HG03469 (cell line): ENCODE measurements around the gene PHF20.
"Not testable (repeated sequence)": the region's sequence is repeated elsewhere in the genome, so short reads cannot be mapped to it uniquely, and the experiment has no call there.

Experiments used
- ATAC-seq: cut with Tn5 transposase; IDR thresholded peaks from one replicate; pipeline ENCODE4 v1.9.1; 2021; ENCODE audit warnings: mild to moderate bottlenecking, moderate library complexity, moderate number of reproducible peaks; ENCODE audit not compliant: unreplicated experiment

PHF20 gene

DNA sequence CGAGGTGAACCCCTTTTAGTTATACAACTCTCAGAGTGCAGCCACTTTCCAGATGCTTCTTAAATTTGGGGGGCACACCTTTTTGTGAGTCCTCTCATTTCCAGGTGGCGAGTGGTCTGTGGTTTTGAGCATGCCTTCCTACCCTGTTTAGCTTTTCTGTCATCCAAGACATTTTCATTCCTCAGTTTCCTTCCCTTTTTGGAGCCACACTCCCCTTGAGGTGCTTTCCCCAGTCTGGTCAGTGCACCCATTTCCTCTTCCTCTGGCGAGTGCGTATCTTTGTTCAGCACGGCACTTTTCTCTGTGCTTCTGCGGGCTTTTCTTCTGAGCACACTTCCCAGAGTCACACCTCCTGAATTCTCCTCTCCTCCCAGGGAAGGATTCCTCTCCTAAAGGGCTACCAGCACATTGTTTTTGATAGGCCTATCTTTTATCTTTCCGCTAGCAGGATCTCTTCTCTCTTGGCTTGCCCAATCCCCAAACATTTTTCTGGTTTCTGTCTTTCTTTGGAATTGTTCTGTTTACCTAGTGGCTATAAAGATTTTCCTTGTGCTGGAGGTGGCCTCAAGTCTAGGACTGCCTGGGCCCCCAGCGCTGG is 1.4 kb downstream of the PHF20 start:
- ATAC-seq, result no peak

DNA sequence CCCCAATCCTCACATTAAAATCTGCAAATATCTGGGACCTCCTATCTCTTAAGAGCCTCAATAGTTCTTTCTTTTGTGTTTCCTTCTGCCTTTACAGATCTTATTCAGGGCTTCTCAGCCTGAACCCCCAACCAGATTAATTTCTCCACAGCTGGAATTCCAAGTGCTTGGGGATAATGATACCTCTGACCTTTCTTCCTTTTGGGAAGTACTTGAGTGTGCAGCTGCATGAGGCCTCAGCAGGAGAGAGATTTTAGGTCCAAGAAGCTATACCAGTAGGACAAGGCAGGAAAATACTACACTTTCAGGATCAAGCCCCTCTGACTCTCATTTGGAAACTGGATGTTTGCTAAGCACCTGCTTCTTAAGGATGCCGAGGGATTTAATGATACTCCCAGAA is 2.6 kb downstream of the PHF20 start:
- no peak for ATAC-seq

DNA sequence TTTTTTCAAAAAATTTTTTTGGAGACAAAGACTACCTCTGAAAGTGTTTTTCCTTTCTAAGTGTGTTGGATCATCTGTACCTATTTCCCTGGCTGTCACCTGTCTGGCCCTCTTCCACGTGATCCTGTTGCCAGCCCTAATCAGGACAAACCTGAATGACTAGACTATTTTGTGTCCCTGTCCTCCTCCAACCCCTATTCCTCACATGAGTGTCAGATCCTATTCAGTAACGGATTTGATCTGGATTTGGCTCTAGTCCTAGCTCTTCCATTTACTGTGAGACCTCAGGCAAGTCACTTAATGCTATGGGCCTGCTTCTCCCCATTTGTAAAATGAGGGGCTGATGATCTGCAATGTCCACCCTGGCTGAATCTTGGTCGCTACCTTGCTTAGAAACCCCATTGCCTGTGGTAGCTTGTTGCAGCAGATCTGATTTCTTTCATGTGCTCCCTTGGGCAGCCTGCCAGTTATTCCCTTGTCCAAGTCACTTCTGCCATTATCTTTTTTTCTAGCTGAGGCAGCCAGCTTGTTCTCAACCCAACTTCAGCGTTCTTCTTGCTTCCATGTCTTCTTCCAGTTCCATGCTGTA is 4.8 kb downstream of the PHF20 start:
- ATAC-seq, result no peak

DNA sequence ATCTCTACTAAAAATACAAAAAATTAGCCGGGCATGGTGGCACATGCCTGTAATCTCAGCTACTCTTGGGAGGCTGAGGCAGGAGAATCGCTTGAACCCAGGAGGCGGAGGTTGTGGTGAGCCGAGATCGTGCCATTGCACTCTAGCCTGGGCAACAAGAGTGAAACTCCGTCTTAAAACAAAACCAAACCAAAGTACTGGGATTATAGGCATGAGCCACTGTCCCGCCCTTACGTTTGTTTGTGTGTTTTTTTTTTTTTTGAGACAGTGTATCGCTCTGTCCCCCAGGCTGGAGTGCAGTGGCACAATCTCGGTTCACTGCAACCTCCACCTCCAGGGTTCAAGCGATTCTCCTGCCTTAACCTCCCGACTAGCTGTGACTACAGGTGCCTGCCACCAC is 12.0 kb downstream of the PHF20 start:
- ATAC-seq, result not testable (repeated sequence)

DNA sequence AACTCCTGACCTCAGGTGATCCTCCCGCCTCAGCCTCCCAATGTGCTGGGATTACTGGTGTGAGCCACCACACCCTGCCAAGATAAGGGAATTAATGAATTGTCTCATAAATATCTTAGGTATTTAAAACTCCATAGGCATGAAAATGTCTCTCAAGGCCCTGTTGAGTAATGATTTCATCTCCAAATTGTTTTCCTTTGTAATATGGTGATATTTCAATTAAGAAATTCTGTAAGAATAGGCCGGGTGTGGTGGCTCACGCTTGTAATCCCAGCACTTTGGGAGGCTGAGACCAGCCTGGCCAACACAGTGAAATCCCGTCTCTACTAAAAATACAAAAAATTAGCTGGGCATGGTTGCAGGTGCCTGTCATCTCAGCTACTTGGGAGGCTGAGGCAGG is 13.7 kb downstream of the PHF20 start:
- not testable (repeated sequence) for ATAC-seq

DNA sequence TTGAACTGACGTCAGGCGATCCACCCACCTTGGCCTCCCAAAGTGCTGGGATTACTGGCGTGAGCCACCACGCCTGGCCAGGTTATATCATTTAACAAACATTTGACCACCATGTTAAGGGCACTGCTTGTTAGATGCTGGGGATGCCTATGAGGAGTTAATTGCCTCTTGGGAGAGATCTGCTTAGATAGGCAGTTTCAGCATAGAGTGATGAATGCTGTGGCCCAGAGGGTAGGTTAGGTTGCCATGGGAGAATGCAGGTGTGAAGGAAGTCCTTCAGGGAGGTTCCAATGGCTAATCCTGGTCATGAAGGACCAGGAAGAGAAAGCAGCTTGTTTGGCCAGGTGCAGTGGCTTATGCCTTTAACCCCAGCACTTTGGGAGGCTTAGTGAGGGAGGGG is 17.0 kb downstream of the PHF20 start:
- no peak for ATAC-seq

DNA sequence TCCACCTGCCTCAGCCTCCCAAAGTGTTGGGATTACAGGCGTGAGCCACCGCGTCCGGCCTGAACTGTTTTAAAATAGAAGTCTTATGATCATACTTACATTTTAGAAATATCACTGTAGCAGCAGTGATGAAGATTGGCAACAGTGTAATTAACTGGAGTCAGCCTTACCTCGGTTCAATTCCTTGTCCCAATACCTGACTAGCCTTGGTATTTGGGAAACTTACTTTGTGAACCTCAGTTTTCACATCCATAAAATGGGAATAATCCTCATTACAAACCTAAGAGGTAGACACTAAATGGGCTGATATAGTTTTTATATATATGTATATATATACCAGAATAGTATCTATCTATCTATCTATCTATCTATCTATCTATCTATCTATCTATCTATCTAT is 19.3 kb downstream of the PHF20 start:
- no peak for ATAC-seq

DNA sequence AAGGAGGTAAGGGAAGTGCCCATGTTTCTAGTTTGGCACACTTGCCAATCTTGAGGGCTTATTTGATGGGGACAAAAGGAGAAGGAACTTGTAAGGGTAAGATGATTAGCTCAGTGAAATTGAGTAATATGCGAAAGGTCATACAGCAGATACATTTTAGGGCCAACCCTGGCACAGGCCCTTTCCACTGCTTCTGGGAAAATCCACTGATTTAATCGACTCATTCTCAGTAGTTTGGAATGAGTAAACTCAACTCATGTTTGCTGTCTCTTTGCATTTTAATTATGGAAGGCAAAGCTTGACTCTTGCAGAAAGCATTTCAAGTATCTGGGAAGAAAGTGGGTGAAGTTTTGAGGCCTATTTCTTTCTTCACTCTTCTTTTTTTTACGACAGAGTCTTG is 20.0 kb downstream of the PHF20 start:
- no peak for ATAC-seq

DNA sequence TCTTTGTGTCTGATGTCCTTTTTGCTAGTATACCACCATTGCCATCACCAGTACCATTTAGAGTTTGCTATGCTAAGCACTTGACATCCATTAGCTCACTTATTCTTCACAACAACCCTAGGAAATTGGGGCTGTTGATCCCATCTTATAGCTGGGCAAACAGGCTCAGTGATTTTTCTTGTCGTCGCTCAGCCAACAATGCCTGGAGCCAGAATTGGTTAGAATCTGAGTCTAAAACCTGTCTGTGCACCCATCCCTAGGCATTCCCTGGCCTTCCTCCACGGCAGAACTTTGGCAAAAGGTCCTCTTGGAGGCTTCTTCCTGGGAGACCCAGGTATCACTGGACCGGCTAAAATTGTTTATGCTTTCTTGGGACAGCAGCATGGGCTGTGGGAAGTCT is 20.9 kb downstream of the PHF20 start:
- no peak for ATAC-seq

DNA sequence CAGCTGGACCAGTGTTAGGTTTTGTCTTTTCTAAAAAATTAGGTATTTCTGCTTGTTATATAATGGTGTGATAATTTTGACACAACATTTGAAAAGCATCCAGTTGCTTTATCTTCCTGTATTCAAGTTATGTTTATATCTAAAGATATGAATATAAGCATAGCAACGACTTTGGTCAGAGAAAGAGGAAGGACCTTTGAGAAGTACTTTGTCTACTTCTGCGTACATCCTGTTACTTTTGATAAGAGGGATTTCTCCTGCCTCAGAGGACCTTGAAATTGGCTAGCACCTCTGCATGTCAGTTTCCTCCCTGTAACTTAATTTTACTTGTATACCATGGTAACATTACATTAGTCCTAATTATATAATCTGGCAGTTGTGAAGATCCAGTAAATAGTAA is 24.8 kb downstream of the PHF20 start:
- no peak for ATAC-seq

DNA sequence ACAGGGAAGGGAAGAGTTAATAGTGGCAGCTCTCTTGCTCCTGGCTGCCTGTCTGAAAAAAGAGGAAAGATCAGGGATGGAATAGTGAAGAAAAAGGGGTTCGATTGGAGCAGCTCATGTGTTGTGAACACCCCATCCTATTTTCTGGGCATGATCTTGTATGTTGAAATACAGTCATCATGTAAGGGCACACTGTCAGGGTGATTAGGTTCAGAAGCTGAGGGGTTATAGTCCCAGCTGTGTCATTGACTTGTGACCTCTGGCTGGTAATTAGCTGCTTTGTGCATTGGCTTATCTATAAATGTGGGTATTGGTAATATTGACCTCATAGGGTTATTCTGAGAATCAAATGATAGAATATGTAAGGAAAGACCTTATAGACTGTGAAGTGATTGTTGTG is 30.1 kb downstream of the PHF20 start:
- no peak for ATAC-seq

DNA sequence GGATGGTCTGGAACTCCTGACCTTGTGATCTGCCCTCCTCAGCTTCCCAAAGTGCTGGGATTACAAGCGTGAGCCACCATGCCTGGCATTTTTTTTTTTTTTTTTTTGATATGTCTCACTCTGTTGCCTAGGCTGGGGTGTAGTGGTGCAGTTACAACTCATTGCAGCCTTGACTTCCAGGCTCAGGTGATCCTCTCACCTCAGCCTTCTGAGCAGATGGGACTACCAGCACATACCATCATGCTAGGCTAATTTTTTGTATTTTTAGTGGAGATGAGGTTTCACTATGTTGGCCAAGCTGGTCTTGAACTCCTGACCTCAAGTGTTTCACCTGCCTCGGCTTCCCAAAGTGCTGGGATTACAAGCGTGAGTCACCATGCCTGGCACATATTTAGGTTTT is 34.3 kb downstream of the PHF20 start:
- no peak for ATAC-seq

DNA sequence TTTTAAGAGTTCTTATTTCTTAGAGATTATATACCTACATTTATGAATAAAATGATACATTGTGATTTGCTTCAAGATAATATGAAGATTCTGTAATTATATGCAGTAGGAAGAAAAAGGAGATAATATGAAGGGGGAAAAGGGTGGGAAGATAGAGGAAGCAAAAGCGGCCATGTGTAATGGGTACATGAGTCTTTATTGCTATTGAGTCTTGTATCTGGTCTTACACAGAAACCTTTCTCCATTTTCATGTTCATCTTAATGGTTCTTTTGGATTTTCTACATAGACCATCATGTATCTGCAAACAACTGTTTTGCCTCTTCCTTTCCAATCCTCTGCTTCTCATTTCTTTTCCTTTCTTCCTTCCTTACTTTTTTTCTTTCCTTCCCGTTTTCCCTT is 36.1 kb downstream of the PHF20 start:
- ATAC-seq, result no peak

DNA sequence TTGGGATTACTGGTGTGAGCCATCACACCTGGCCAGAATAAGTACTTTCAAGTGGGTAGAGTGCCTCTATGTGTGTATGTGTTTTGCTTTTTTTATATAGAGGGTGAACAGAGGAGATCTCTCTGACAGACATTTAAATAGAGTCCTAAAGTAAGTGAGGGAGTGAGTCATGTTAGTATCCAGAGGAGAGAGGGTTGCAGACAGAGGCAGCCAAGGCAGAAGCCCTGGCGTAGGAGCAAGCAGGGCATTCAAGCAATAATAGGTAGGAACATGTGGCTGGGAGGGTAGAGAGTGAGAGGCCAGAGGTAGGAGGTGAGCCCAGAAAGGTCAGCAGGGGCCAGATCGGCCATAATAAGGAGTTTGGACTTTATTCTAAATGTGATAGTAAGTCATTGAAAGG is 48.9 kb downstream of the PHF20 start:
- ATAC-seq, result no peak

DNA sequence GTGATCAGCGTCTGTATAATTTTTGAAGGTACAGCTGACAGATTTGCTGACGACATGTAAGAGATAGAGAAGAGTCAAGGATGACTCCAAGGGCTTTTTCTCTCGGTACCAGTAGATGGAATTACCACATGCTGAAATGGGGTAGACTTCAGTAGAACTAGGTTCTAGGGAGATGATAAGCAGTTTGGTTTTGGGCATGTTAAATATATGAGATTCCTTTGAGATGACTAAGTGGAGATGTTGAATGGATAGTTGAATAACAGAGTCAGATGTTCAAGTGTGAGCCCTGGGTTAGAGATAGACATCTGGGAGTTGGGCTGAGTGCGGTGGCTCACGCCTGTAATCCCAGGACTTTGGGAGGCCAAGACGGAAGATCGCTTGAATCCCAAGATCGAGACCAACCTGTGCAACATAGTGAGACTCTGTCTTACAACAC is 50.0 kb downstream of the PHF20 start:
- ATAC-seq, result no peak

DNA sequence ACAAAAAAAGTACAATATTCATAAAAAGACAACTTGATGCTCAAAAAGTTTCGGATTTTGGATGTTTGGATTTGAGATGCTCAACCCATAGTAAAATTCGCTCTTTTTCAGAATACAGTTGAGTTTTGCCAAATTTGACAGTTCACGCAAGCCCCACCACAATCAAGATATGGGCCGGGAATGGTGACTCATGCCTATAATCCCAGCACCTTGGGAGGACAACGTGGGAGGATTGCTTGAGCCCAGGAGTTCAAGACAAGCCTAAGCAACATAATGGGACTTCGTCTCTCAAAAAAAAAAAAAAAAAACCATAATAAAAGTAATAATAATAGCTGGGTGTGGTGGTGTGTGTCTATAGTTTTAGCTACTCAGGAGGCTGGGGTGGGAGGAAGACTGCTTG is 51.3 kb downstream of the PHF20 start:
- no peak for ATAC-seq

DNA sequence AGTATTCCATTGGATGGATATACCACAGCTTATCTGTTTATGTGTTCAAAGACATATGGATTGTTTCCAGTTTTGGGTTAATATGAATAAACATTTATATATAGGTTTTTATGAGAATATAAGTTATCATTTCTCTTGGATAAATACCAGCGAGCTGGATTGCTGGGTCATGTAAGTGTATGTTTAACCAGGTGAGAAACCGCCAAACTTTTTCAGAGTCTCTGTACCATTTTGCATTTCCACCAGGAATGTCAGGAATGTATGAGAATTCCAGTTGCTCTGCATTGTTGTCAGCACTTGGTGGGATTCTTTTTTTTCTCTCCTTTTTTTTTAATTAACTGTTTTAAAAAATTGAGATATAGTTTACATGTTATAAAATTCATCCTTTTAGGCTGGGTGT is 52.1 kb downstream of the PHF20 start:
- ATAC-seq, result no peak

DNA sequence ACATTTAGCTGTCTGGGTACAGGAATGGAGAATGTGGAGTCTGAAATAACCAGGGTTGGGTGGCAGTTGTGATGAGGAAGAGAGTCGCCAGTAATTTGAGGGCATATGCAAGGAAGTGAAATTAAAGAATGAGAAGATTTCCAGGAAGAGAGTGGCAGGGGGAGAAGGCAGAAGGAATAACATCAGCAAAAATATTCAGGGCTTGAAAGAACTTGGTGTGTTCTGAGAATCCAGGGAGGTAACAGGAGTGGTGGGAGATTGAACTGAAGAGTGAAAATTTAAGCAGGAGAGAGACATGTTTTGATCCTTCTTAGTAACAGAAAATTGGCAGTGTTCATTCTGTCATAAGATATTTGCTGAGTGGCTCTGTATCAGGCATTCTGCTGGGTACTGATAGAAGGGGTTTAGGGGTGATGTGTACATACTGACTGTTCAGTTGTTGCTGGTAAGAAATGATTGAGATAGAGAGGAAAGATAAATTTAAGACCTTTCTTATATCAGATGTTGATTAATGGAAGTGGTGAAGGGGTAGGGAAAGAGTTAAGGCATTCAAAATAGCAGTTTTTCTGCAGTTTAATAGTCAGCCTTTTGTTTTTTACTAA is 54.7 kb downstream of the PHF20 start:
- no peak for ATAC-seq

DNA sequence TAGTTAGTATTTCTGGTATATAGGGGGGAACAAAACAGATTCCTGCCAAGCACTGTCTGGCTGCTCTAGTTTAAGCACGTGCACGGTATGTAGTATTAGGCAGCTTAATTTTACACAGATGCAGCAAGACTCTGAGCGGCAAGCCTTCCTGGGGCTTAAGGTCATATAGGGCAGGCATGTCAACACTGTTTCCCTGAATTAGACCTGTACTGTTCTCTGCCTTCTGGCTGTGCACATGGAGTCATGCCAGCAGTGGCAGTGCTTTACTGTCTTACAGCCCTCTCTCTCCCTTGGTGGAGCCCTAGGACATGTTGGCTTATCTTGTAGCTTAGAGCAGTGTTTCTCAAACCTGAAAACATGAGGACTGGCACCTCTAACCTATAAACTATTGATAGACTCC is 56.6 kb downstream of the PHF20 start:
- ATAC-seq, result no peak

DNA sequence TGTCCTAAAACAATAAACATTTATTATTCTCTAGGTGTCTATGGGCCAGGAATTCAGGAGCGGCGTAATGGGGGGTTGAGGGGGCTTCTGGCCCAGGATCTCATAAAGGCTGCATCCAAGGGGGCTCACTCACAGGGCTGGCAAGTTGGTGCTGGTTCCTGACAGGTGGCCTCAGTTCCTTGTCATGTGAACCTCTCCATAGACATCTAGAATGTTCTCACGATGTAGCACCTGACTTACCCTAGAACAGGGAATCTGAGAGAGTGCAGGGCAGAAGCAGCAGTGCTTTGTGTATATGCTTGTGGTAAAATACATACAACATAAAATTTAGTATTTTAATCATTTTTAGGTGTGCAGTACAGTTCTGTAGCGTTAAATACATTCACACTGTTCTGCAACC is 57.1 kb downstream of the PHF20 start:
- no peak for ATAC-seq

DNA sequence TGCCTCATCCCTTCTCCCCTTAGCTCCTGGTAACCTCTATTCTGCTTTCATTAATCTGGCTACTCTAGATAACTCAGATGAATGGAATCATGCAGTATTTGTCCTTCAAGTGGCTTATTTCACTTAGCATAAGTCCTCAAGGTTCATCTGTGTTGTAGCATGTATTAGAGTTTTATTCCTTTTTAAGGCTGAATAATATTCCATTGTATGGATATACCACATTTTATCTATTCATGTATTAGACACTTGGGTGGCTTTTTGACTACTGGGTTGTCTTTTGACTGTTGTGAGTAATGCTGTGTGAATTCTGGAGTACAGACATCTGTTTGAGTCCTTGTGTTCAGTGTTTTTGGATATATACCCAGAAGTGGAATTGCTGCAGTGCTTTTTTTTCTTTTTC is 58.4 kb downstream of the PHF20 start:
- ATAC-seq, result no peak

DNA sequence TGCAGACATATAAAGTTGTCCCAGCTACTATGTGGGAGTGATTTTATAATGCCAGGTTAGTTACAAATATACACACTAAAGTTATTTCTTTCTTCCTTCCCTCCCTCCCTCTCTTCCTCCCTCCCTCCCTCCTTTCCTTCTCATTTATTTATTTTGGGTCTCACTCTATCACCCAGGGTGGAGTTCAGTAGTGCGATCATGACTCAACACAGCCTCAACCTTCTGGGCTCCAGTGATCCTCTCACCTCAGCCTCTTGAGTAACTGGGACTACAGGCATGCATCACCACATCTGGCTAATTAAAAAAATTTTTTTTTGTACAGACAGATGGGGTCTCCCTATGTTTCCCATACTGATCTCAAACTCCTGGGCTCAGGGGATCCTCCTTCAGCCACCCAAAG is 59.2 kb downstream of the PHF20 start:
- no peak for ATAC-seq

DNA sequence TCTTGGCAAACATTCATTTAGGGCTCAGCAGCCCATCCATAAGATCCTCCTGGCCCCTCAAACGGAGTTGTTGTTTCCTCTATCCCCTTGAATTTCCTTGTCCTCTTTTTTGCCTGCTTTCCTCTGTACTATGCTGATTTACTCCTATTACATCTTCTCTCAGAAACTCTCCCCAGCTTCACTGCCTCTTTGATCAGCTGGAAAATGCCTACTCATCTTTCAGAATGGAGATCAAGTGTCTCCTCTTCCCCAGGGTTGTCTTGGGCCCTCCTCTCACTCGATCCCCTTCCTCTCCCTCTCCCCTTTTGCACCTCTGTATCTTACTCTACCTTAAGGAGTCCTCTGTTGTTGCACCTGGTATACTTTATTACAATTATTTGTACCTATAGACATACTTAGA is 60.2 kb downstream of the PHF20 start:
- no peak for ATAC-seq
